Mucosa of descending colon (tissue), 3 donors: ENCODE data around the gene TMEM198. TPM values are rescaled to one million over a fixed set of nuclear protein-coding genes. Genes with fewer than 3 reads are reported as not detected.

Experiments used
- ATAC-seq: fragments of 200-7000 bp; cut with Tn5 transposase; one replicate; pipeline ENCODE4 v1.9.1; 2020; ENCODE audit warnings: mild to moderate bottlenecking, moderate library complexity
- DNase-seq, 3 donors: peaks; one replicate each; pipeline ENCODE4 v3.0.0-alpha.2; 2020
- H3K36me3 ChIP-seq: fragments of 200-600 bp; one replicate; pipeline ENCODE4 v1.8.0; 2021; ENCODE audit warnings: low read depth, mild to moderate bottlenecking
- H3K4me1 ChIP-seq: fragments of 200-600 bp; one replicate; pipeline ENCODE4 v1.8.0; 2021; ENCODE audit warnings: low read depth, mild to moderate bottlenecking
- H3K4me3 ChIP-seq: fragments of 200-600 bp; one replicate; pipeline ENCODE4 v1.8.0; 2021; ENCODE audit warnings: mild to moderate bottlenecking
- H3K9me3 ChIP-seq: fragments of 200-600 bp; one replicate; pipeline ENCODE4 v1.8.0; 2021; ENCODE audit warnings: mild to moderate bottlenecking
- CTCF ChIP-seq: fragments of 200-600 bp; IDR thresholded peaks from one replicate; pipeline ENCODE4 v1.8.0; 2022; ENCODE audit warnings: antibody characterized with exemption, mild to moderate bottlenecking
- intact Hi-C, 2 donors: fragments of 100-400 bp; cut with DNase I in 1 of 2; cut with micrococcal nuclease in 1 of 2; formaldehyde crosslinking; loops; one replicate each; pipeline versions ENCODE4 v1.11.0 to v1.11.1; 2022; cut with DNase I, micrococcal nuclease
- total RNA-seq, 3 donors: library from RNA; stranded (reverse); fragmentation: NEBNext Ultra II Directional in 2 of 3; extraction: Animal tissue kit (Norgen Biotek cat#: 25700) in 2 of 3; gene quantifications; one replicate each; pipeline versions ENCODE4 v1.2.1 to v1.2.4, GENCODE V29; 2021 to 2023
- donor health status: DM: no; HTN: no; CAD: no; lungs with moderate emphysema.
- donor health status: DM: no; HTN: no; CAD: no.
- donor health status: DM: no; HTN: yes; CAD: no.

The TMEM198 gene
- total RNA-seq, 3 donors from 2014 or later = 0.69 to 2.7 (median 2.7) TPM

- ATAC-seq (no peak), DNase-seq (no peak)
- no peaks in the 10 kb centered on the region for H3K4me1 ChIP-seq
- no peaks in the 10 kb centered on the region for H3K36me3 ChIP-seq
- H3K9me3 ChIP-seq = no peaks in the 10 kb centered on the region
- H3K4me3 ChIP-seq = no peak overlapping the region
- TF ChIP-seq CTCF = no peak
- intact Hi-C loops = loop anchor here in 1 of 2 donors (5.0 kb wide), 1 partner anchor 124 kb away; no protein-coding TSS in a partner anchor
These were observed 17.3 kb upstream of the TMEM198 start for GRCh38 chr2:219526320-219527075.

- TF ChIP-seq CTCF = no peak
- Histone ChIP-seq H3K9me3 (no peaks in the 10 kb centered on the region), H3K4me3 (no peak overlapping the region), H3K4me1 (no peaks in the 10 kb centered on the region), H3K36me3 (no peaks in the 10 kb centered on the region)
- peak in 1 of 3 donors; percentile 45 for DNase-seq
- ATAC-seq = no peak
- intact Hi-C loops = loop anchor here in 1 of 2 donors (5.0 kb wide), 1 partner anchor 125 kb away; no protein-coding TSS in a partner anchor
These were observed 16.8 kb upstream of the TMEM198 start for GRCh38 chr2:219527076-219527394.

- TF ChIP-seq CTCF = no peak
- DNase-seq = no peak
- H3K4me1 ChIP-seq = no peaks in the 10 kb centered on the region
- no peaks in the 10 kb centered on the region for H3K36me3 ChIP-seq
- intact Hi-C loops = loop anchor here in 1 of 2 donors (5.0 kb wide), 1 partner anchor 125 kb away; no protein-coding TSS in a partner anchor
- no peak for ATAC-seq
- H3K4me3 ChIP-seq = no peak overlapping the region
- no peaks in the 10 kb centered on the region for H3K9me3 ChIP-seq
These were observed 16.4 kb upstream of the TMEM198 start for GRCh38 chr2:219527472-219527871.

GRCh38 chr2:219530048-219530963 lies 13.5 kb upstream of the TMEM198 start:
- no peaks in the 10 kb centered on the region for H3K9me3 ChIP-seq
- H3K36me3 ChIP-seq = no peaks in the 10 kb centered on the region
- DNase-seq (peak; percentile 73 to 91 (median 84)), ATAC-seq (peak; percentile 92)
- no peak overlapping the region for H3K4me3 ChIP-seq
- H3K4me1 ChIP-seq = no peaks in the 10 kb centered on the region
- peak; percentile 92 for TF ChIP-seq CTCF
- intact Hi-C loops = loop anchor here in 1 of 2 donors (2.0 to 10.0 kb wide), 2 partner anchors 54 to 126 kb away; no protein-coding TSS in a partner anchor

- intact Hi-C loops = loop anchor here in 1 of 2 donors (2.0 to 10.0 kb wide), 2 partner anchors 55 to 127 kb away; no protein-coding TSS in a partner anchor
- H3K36me3 ChIP-seq = no peaks in the 10 kb centered on the region
- TF ChIP-seq CTCF = no peak
- DNase-seq = peak in 1 of 3 donors; percentile 27
- ATAC-seq = no peak
- H3K9me3 ChIP-seq = no peaks in the 10 kb centered on the region
- H3K4me3 ChIP-seq = no peak overlapping the region
- no peaks in the 10 kb centered on the region for H3K4me1 ChIP-seq
These were observed 12.0 kb upstream of the TMEM198 start for GRCh38 chr2:219531639-219532377.
